Activated naive CD8-positive, alpha-beta T cell treated with anti-CD3 and anti-CD28 coated beads, Interleukin-2, amount 10 ng/mL, durations not matched to agents 7 days and 5 days (primary cell): ENCODE measurements around the gene EYA2. TPM values are rescaled to one million over a fixed set of nuclear protein-coding genes. Genes with fewer than 3 reads are reported as not detected.

ENCODE experiments used
- ATAC-seq: fragments of 150-1000 bp; cut with Tn5 transposase; one replicate; pipeline ENCODE4 v1.10.0; 2021; ENCODE audit warnings: low read depth, moderate library complexity
- POLR2A ChIA-PET: fragments of 350-600 bp; sonication (Branson Sonifier 250); formaldehyde crosslinking; loops from one replicate; lab custom pipeline; 2021; ENCODE audit warnings: antibody characterized with exemption; lab: Charles Lee
- DNase-seq: peaks from one replicate; pipeline ENCODE4 v3.0.0; 2021
- H3K27ac Mint-ChIP-seq: one replicate; pipeline ENCODE4 v1.8.0; 2022; ENCODE audit warnings: mild to moderate bottlenecking, mixed read lengths
- H3K27me3 Mint-ChIP-seq: one replicate; pipeline ENCODE4 v1.8.0; 2022; ENCODE audit warnings: mild to moderate bottlenecking, moderate library complexity, mixed read lengths
- H3K36me3 Mint-ChIP-seq: one replicate; pipeline ENCODE4 v1.8.0; 2021; ENCODE audit warnings: mild to moderate bottlenecking, mixed read lengths
- H3K4me1 Mint-ChIP-seq: one replicate; pipeline ENCODE4 v1.8.0; 2021; ENCODE audit warnings: mixed read lengths
- H3K4me3 Mint-ChIP-seq: one replicate; pipeline ENCODE4 v1.8.0; 2022; ENCODE audit warnings: mild to moderate bottlenecking, moderate library complexity, mixed read lengths
- H3K9me3 Mint-ChIP-seq: one replicate; pipeline ENCODE4 v1.8.0; 2021; ENCODE audit warnings: mixed read lengths
- total RNA-seq, 2 experiments: library from RNA; stranded (reverse); gene quantifications; one replicate each; pipeline ENCODE4 v1.2.3, GENCODE V29; 2021

The EYA2 gene
- total RNA-seq, 2 experiments from 2014 or later = not detected

- no peak overlapping the region for H3K27ac Mint-ChIP-seq
Observed at GRCh38 chr20:47225458-47225857, 330.8 kb downstream of the EYA2 start.

GRCh38 chr20:47227119-47227518 lies 332.5 kb downstream of the EYA2 start:
- no peak for DNase-seq
- no peak overlapping the region for H3K4me3 Mint-ChIP-seq
- POLR2A ChIA-PET = no interaction called here
- no peak overlapping the region for H3K27ac Mint-ChIP-seq
- H3K27me3 Mint-ChIP-seq = no peaks in the 10 kb centered on the region
- H3K36me3 Mint-ChIP-seq = peaks cover 38% of the 10 kb centered on the region
- H3K4me1 Mint-ChIP-seq = peaks cover 3% of the 10 kb centered on the region
- H3K9me3 Mint-ChIP-seq = no peaks in the 10 kb centered on the region
- no peak for ATAC-seq

More at GRCh38 chr20:47225458-47225857, 330.8 kb downstream of the EYA2 start:
- no peaks in the 10 kb centered on the region for H3K27me3 Mint-ChIP-seq
- H3K9me3 Mint-ChIP-seq = no peaks in the 10 kb centered on the region
- ATAC-seq (no peak), DNase-seq (no peak)
- no peak overlapping the region for H3K4me3 Mint-ChIP-seq
- H3K36me3 Mint-ChIP-seq = peaks cover 33% of the 10 kb centered on the region
- POLR2A ChIA-PET = interaction anchor here (0.7 kb wide), 1 partner anchor 42 kb away, joined by 3 read pairs; no protein-coding TSS in a partner anchor
- H3K4me1 Mint-ChIP-seq = peaks cover 8% of the 10 kb centered on the region

DNA sequence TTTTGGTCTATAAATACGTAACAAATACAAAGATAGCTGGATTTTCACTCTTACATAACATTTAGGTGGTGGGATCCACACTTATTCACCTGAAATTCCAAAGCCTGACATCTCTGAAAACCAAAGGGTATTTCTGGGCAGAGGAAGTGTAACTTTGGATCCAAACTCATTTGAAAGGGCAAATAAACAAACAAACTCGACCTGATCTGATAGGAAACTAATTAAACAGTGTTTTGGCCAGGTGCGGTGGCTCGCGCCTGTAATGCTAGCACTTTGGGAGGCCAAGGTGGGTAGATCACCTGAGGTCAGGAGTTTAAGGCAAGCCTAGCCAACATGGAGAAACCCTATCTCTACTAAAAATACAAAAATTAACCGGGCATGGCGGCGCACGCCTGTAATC lies 332.9 kb downstream of the EYA2 start:
- no peaks in the 10 kb centered on the region for H3K9me3 Mint-ChIP-seq
- POLR2A ChIA-PET = no interaction called here
- peaks cover 33% of the 10 kb centered on the region for H3K36me3 Mint-ChIP-seq
- H3K27me3 Mint-ChIP-seq = no peaks in the 10 kb centered on the region
- no peak for ATAC-seq
- no peak for DNase-seq
- H3K4me1 Mint-ChIP-seq = no peaks in the 10 kb centered on the region
- no peak overlapping the region for H3K27ac Mint-ChIP-seq
- H3K4me3 Mint-ChIP-seq = no peak overlapping the region

GRCh38 chr20:47228654-47229053 lies 334.0 kb downstream of the EYA2 start:
- H3K4me1 Mint-ChIP-seq = no peaks in the 10 kb centered on the region
- H3K27ac Mint-ChIP-seq = peak overlapping the region; percentile 46
- ATAC-seq = no peak
- no peak for DNase-seq
- H3K4me3 Mint-ChIP-seq = no peak overlapping the region
- no peaks in the 10 kb centered on the region for H3K9me3 Mint-ChIP-seq
- no peaks in the 10 kb centered on the region for H3K27me3 Mint-ChIP-seq
- H3K36me3 Mint-ChIP-seq = peaks cover 27% of the 10 kb centered on the region
- POLR2A ChIA-PET = no interaction called here

DNA sequence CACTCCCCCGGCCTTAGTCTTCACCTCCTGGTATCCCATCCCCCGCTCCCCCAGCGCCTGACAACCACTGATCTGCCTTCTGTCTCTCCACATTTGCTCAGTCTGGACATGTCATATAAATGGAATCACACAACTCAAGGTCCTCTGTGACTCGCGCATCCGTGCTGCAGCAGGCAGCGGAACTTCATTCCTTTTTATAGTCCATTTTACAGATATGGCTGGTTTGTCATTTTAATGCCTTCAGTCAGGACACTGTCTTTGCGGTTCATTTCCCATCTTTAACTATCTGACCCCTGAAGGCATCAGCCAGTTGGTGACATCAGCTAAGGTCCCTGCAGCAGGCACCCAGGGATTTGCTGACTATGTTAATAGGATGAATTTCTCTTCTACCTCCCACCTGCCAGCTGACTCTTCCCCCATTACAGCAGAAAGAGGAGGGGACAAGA lies 336.2 kb downstream of the EYA2 start:
- peaks cover 27% of the 10 kb centered on the region for H3K36me3 Mint-ChIP-seq
- no peak overlapping the region for H3K27ac Mint-ChIP-seq
- ATAC-seq (no peak), DNase-seq (no peak)
- H3K27me3 Mint-ChIP-seq = no peaks in the 10 kb centered on the region
- no peak overlapping the region for H3K4me3 Mint-ChIP-seq
- POLR2A ChIA-PET = no interaction called here
- no peaks in the 10 kb centered on the region for H3K4me1 Mint-ChIP-seq
- H3K9me3 Mint-ChIP-seq = no peaks in the 10 kb centered on the region

GRCh38 chr20:47231382-47232039 lies 336.9 kb downstream of the EYA2 start:
- H3K36me3 Mint-ChIP-seq = peaks cover 33% of the 10 kb centered on the region
- POLR2A ChIA-PET = no interaction called here
- DNase-seq = no peak
- no peak overlapping the region for H3K4me3 Mint-ChIP-seq
- ATAC-seq = no peak
- H3K9me3 Mint-ChIP-seq = no peaks in the 10 kb centered on the region
- no peaks in the 10 kb centered on the region for H3K4me1 Mint-ChIP-seq
- no peaks in the 10 kb centered on the region for H3K27me3 Mint-ChIP-seq
- H3K27ac Mint-ChIP-seq = no peak overlapping the region

GRCh38 chr20:47232518-47232917 lies 337.9 kb downstream of the EYA2 start:
- Mint-ChIP-seq H3K4me3 (no peak overlapping the region), H3K36me3 (peaks cover 37% of the 10 kb centered on the region), H3K27me3 (no peaks in the 10 kb centered on the region), H3K27ac (no peak overlapping the region), H3K4me1 (no peaks in the 10 kb centered on the region), H3K9me3 (no peaks in the 10 kb centered on the region)
- DNase-seq (no peak), ATAC-seq (no peak)
- POLR2A ChIA-PET = no interaction called here

DNA sequence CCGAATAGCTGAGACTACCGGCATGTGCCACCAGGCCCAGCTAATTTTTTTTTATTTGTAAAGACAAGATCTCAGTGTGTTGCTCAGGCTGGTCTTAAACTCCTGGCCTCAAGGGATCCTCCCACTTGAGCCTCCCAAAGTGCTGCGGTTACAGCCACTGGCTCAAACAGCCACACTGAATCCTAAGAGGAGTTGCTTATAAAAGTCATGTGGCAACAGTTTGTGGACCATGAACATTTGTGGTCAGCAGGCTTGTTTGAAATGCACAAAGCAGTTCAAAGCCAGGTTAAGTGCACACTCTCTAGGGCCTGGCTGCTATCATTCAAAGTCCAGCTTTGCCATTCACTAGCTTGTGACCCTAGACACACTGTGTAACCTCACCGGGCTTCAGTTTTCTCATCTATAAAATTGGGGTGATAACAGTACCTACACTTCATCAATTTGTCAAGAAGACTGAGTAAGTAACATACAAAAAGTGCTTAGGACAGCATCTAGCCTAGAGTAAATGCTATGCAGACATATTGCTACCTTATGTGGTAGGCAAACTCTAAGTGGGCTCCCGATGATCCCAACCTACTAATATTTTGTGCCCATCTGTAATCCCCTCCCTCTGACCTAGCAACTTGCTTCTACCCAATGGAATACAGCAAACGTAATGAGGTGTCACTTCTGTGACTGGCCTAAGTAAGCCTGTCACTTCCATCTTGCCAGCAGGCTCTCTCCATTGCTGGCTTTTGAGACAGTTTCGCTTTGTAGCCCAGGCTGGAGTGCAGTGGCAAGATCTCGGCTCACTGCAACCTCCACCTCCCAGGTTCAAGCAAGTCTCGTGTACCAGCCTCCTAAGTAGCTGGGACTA lies 338.9 kb downstream of the EYA2 start:
- no peak for DNase-seq
- Mint-ChIP-seq H3K4me3 (no peak overlapping the region), H3K9me3 (no peaks in the 10 kb centered on the region), H3K4me1 (no peaks in the 10 kb centered on the region), H3K27ac (no peak overlapping the region), H3K27me3 (no peaks in the 10 kb centered on the region), H3K36me3 (peaks cover 43% of the 10 kb centered on the region)
- POLR2A ChIA-PET = interaction anchor here (0.5 kb wide), 1 partner anchor 100 kb away, joined by 3 read pairs; no protein-coding TSS in a partner anchor
- ATAC-seq = no peak

- no peak overlapping the region for H3K27ac Mint-ChIP-seq
- no peaks in the 10 kb centered on the region for H3K9me3 Mint-ChIP-seq
- no peaks in the 10 kb centered on the region for H3K4me1 Mint-ChIP-seq
- POLR2A ChIA-PET = no interaction called here
- ATAC-seq = no peak
- no peak overlapping the region for H3K4me3 Mint-ChIP-seq
- H3K27me3 Mint-ChIP-seq = no peaks in the 10 kb centered on the region
- no peak for DNase-seq
- H3K36me3 Mint-ChIP-seq = peaks cover 52% of the 10 kb centered on the region
Observed at GRCh38 chr20:47235111-47235510, 340.5 kb downstream of the EYA2 start.

- no peak overlapping the region for H3K4me3 Mint-ChIP-seq
- DNase-seq (no peak), ATAC-seq (no peak)
- POLR2A ChIA-PET = interaction anchor here (0.7 kb wide), 1 partner anchor 245 kb away, joined by 3 read pairs; no protein-coding TSS in a partner anchor
- H3K27me3 Mint-ChIP-seq = no peaks in the 10 kb centered on the region
- H3K9me3 Mint-ChIP-seq = no peaks in the 10 kb centered on the region
- no peak overlapping the region for H3K27ac Mint-ChIP-seq
- peaks cover 45% of the 10 kb centered on the region for H3K36me3 Mint-ChIP-seq
- no peaks in the 10 kb centered on the region for H3K4me1 Mint-ChIP-seq
Observed at GRCh38 chr20:47235853-47236638, 341.4 kb downstream of the EYA2 start.

- Mint-ChIP-seq H3K27me3 (no peaks in the 10 kb centered on the region), H3K4me1 (no peaks in the 10 kb centered on the region), H3K9me3 (no peaks in the 10 kb centered on the region), H3K27ac (no peak overlapping the region), H3K36me3 (peaks cover 44% of the 10 kb centered on the region), H3K4me3 (no peak overlapping the region)
- no peak for ATAC-seq
- no peak for DNase-seq
- POLR2A ChIA-PET = no interaction called here
Observed at GRCh38 chr20:47236639-47236900, 341.9 kb downstream of the EYA2 start.

GRCh38 chr20:47237715-47238114 lies 343.1 kb downstream of the EYA2 start:
- H3K4me1 Mint-ChIP-seq = no peaks in the 10 kb centered on the region
- no peaks in the 10 kb centered on the region for H3K9me3 Mint-ChIP-seq
- no peak overlapping the region for H3K27ac Mint-ChIP-seq
- no peak for ATAC-seq
- POLR2A ChIA-PET = no interaction called here
- no peaks in the 10 kb centered on the region for H3K27me3 Mint-ChIP-seq
- DNase-seq = no peak
- peaks cover 44% of the 10 kb centered on the region for H3K36me3 Mint-ChIP-seq
- H3K4me3 Mint-ChIP-seq = no peak overlapping the region
